Ammon's horn (tissue), 1 donor: ENCODE data around the gene NUDT9.
"Not testable (repeated sequence)": the region's sequence is repeated elsewhere in the genome, so short reads cannot be mapped to it uniquely, and the experiment has no call there.

ENCODE experiments used
- DNase-seq: peaks from one replicate; pipeline ENCODE4 v3.0.0-alpha.2; 2016; ENCODE audit warnings: low spot score

The NUDT9 gene, protein sequence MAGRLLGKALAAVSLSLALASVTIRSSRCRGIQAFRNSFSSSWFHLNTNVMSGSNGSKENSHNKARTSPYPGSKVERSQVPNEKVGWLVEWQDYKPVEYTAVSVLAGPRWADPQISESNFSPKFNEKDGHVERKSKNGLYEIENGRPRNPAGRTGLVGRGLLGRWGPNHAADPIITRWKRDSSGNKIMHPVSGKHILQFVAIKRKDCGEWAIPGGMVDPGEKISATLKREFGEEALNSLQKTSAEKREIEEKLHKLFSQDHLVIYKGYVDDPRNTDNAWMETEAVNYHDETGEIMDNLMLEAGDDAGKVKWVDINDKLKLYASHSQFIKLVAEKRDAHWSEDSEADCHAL

DNA sequence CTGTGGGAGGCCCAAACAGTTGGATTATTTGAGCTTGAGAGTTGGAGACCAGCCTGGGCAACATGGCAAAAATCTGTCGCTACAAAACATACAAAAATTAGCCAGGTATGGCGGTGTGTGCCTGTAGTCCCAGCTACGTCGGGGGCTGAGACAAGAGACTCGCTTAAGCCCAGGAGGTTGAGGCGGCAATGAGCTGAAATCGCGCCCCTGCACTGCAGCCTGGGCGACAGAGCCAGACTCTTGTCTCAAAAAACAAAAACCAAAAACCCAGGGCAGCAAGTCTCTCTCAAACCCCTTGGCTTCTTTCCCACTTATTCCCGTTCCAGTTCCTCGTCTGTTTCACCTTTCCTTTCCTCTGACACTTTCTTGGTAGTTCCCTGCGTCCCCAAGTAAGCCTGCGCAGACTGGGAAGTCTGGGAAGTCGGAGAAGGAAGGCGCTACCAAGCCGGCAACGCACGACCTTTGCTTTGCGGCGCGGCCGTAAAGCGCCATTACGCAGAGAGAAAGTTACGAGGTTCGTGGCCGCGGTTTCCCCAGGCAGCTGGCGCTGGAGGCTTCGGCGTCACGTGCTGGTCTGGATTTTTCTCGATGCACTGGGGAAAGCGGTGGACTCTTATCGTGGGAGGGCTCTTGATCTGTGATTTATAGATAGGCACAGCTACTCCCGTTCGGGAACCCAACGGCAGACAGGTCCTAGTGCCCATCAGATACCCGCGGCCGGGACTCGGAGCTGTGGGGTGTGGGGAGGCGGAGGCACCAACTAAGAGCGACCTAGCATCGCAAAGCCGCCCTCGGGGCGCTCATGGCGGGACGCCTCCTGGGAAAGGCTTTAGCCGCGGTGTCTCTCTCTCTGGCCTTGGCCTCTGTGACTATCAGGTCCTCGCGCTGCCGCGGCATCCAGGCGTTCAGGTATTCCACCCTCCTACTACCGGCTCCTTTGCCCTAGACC, at the start of gene NUDT9:
Gene NUDT9 (plus strand): TSS at position 470 of the 949 bp plus-strand sequence. CDS start 333 bp downstream, at position 803.
- DNase-seq, result peak; percentile 95

DNA sequence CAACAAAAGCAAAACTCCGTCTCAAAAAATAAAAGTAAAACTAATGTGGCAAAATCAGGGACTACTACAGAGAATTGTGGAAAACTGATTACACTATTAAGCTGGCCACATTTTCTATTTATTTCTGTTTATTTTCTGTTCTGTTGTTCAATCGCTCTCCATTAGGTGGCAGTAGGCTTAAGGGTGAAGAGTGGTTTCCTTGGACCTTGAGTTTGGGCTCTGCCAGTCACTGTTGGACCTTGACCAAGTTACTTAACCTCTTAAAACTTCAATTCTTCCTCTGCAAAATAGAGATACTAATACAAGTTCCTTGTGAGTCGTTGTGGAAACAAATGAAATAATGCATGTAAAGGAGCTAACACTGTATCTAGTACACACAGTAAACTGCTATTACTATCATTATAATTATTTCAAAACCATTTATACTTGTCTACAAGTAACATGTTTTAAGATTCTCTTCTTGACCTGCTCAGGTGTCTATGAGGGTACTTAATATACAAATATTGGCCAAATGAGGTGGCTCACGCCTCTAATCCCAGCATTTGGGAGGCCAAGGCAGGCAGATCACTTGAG, 46.6 kb upstream of the NUDT9 start:
- DNase-seq, result peak; percentile 81

DNA sequence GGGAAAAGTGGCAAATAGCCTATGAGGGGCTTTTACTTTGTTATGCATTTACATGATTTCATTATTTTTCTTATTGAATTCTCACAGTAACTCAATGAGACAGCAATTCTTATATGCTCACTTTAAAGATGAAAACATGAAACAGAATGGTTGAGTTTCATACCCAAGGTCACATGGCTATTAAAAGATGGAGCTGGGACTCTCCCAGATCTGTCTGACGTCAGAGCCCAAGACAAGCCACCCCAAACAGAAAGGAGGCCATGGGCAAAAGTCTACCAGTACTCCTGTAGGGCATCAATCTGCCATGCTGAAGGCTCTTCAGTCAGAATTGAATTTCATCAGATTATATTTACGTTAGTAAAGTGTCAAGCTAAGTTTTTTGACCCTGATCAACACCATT, 44.6 kb upstream of the NUDT9 start:
- DNase-seq, result no peak

DNA sequence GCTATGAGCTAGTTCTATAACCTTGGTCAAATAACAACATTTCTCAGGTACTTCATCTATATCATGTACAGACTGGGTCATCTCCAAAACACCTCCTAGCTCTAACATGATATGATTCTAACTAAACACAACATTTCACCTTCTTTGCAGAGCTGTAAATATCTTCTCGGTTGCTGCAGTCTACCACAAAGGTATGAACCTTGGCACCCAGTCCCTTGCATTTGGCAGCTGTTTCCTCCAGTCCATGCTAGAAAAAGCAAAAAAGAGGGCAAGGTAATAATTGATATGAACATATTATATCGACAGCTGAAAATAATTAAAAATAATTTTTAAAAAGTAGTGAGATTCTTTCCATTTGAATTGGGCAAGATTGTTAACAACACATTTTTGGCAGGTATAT, 40.3 kb upstream of the NUDT9 start:
- DNase-seq, result no peak

DNA sequence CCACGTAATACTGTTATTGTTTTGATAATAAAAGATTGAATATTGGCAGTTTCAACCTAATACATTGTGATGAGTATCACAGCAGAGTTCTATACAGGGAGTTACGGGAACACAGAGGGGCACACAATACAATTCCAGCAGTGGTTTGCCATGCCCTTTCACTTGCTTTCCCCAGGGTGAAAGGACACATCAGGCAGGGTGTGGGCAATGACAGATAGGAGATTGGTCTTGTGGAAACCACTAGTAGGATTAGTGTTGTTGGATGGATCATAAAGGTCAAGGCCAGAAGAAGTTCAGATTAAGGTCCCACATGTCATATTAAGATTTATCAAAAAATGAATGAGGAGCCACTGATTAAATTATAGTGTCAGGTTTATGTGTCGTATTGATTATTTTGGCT, 39.4 kb upstream of the NUDT9 start:
- DNase-seq, result no peak

DNA sequence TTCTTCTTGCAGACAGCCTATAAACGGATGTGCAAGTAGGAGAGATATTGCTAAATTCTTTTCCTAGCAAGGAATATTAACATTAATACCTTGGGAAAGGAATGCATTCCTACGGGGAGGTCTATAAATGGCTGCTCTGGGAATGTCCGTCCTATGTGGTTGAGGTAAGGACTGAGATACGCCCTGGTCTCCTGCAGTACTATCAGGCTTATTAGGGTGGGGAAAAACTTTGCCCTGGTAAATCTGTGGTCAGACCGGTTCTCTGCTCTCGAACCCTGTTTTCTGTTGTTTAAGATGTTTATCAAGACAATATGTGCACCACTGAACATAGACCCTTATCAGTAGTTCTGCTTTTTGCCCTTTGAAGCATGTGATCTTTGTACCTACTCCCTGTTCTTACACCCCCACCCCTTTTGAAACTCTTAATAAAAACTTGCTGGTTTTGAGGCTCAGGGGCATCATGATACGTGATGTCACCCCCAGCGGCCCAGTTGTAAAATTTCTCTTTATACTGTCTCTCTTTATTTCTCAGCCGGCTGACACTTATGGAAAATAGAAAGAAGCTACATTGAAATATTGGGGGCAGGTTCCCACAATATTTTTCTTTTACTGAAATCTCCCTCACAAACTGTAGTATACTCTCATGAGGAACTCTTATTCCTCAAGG, 37.8 kb upstream of the NUDT9 start:
- DNase-seq, result not testable (repeated sequence)

DNA sequence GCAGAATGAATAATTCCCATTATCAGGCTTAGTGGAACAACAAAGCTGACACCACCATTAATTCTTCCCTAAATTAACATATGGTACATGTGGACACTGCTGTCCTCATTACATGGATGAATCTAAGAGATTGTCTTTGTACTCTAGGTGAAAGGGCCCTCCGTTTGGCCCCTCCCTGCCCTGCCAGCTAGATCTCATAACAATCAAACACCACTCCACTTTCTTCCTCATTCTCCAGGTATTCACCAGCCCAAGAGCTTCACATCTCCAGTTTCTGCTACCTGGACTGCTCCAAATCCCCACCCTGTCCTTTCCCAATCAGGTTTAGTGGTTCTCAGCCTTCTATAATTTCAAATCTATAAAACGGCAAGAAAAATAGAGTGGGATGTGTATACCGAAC, 35.1 kb upstream of the NUDT9 start:
- DNase-seq, result no peak

DNA sequence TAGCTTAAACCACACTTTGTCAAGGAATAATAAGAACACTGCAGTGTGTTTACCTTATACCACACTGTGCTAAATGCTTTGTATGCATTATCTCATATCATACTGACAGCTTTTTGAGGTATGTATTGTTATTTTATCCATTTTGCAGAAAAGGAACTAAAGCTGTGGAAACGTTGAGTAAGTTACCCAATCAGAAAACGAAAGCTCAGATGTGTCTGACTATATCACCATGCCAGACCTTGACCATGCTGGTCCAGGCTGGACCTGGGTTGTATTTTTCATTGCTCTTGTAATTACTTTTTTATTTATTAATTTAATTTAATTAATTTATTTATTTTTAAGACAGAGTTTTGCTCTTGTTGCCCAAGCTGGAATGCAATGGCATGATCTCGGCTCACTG, 33.5 kb upstream of the NUDT9 start:
- no peak for DNase-seq

DNA sequence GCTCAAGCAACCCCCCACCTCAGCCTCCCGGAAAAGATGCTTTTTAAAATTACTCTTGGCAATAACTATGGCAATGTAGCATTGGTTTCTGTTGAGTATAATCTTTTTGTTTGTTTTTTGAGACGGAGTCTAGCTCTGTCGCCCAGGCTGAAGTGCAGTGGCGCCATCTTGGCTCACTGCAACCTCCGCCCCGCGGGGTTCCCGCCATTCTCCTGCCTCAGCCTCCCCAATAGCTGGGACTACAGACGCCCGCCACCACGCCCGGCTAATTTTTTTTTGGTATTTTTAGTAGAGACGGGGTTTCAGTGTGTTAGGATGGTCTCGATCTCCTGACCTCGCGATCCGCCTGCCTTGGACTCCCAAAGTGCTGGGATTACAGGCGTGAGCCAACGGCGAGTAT, 32.3 kb upstream of the NUDT9 start:
- DNase-seq, result not testable (repeated sequence)

DNA sequence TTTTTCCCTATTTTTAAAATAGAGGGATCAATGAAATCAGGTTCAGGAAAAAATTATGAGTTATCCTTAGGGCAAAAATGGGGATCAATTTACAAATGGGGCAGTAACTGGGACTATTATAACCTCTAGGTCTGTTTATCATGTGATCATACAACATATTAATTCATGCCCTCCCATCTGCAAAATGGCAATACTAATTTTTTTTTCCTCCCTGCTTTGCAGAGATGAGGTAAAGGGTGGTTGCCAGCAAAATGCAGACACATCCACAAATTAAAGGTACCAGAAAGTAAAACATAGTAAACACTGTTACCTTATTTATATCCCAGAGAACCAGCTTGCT, 31.9 kb upstream of the NUDT9 start:
- no peak for DNase-seq

DNA sequence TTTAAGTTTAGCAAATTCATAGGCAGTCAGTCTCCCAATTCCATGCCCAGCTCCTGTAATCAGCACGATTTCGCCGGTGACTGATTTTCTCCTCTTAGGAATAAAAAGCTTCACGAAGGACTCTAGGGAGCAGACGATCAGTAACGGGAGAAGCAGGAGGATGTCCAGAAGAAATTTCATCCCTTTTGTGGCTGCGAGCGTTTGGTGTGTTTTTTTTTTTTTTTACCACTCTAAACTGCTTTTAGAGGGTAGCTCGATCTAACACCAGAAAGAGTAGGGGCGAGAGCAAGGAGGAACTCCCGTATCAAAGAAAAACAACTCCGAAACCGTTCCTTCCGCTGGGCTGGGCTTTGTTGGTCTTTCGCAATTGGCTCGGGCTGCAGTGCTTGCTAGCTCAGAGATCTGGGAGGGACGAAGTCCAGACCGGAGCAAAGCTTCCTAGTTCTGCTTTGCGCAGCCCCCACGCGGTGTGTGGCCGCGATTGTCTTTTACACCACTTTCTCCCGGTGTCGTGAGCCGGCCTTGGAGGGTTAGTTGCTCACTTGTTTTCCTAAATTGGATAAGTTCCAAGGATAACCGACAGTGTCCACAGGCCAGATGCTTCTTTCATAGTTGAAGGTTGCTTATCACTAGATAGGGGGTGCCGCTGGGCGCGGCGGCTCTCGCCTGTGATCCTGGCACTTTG, 31.3 kb upstream of the NUDT9 start, which contains the start of gene HSD17B11:
Gene HSD17B11 (minus strand): TSS at position 298 of the 685 bp plus-strand sequence. CDS start 118 bp downstream, at position 180.
- peak; percentile 95 for DNase-seq

DNA sequence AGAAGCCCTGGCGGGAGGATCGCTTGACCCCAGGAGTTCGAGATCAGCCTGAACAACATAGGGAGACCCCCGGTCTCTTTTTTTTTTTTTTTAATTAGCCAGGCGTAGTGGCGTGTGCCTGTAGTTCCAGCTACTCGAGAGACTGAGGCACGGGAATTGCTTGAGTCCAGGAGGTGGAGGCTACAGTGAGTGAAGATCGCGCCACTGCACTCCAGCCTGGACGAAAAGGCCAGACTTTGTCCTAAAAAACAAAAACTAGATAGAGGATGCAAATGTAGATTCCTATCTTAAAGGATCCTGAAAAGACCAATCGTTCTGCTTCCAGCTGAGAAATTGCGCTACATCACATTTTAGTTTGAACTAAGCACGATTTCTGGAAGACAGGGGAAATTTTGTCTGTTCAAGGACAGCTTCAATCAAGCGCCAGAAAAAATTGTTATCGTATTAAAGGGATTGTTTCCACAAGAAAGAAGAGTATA, 30.8 kb upstream of the NUDT9 start:
- no peak for DNase-seq

DNA sequence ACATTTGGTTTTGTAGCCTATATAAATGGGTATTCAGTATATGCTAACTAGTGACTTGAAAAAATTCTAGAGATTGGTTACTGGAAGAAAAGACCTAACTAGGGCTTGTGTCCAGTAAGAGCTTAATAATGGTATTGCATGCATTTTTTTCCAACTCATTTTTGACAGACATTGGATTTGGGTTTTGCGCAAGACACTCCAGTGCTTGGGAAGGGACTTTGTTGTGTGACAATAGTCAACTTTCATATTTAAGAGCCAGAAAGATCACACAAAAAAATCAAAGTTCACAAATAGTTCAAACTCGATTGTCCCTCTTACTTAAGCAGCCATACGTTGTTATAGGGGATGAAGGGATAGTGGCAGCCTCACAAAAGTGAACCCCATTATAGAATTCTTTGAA, 30.2 kb upstream of the NUDT9 start:
- DNase-seq, result no peak

DNA sequence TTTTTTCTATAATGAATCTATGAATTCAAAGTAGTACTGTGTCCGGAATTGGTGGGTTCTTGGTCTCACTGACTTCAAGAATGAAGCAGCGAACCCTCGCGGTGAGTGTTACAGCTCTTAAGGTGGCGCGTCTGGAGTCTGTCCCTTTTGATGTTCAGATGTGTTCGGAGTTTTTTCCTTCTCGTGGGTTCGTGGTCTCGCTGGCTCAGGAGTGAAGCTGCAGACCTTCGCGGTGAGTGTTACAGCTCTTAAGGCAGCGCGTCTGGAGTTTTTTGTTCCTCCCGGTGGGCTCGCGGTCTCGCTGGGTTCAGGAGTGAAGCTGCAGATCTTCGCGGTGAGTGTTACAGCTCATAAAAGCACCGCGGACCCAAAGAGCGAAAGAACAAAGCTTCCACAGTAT, 27.3 kb upstream of the NUDT9 start:
- not testable (repeated sequence) for DNase-seq

DNA sequence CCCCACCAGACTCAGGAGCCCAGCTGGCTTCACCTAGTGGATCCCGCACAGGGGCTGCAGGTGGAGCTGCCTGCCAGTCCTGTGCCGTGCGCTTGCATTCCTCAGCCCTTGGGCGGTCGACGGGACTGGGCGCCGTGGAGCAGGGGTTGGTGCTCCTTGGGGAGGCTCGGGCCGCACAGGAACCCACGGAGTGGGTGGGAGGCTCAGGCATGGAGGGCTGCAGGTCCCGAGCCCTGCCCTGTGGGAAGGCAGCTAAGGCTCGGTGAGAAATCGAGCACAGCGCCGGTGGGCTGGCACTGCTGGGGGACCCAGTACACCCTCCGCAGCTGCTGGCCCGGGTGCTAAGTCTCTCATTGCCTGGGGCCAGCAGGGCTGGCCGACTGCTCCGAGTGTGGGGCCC, 26.5 kb upstream of the NUDT9 start:
- not testable (repeated sequence) for DNase-seq

DNA sequence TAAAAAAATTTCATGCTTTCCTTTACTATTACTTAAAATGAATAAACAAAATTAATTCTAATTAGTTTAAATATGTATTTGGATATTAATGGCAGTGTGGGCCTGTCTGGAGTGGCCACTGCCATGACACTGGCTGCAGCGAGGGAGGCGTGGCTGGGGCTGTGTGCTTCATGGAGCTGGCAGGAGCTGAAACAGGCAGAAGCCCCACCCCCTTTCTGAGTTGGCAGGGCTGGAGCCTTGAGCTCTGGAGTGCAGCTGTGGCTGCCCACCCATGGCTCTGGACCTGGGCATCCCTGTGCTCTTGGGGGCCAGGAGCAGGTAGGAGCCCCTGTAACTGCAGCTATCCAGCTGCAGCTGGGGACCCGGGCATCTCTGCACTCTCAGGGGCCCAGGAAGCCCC, 23.2 kb upstream of the NUDT9 start:
- no peak for DNase-seq

DNA sequence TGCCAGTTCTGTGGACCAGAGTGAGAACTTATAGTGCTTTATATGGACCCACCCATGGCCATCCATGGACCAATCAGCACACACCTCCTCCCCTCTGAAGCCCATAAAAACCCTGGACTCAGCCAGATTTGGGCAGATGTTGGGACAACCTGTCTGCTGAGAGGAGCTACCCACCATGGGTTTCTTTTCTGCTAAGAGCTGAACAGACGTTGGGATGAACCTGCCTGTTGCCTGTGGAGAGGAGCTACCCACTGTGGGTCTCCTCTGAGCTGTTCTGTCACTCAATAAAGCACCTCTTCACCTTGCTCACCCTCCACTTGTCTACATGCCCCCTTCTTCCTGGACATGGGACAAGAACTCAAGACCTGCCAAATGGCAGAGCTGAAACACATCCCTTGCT, 22.4 kb upstream of the NUDT9 start:
- no peak for DNase-seq

DNA sequence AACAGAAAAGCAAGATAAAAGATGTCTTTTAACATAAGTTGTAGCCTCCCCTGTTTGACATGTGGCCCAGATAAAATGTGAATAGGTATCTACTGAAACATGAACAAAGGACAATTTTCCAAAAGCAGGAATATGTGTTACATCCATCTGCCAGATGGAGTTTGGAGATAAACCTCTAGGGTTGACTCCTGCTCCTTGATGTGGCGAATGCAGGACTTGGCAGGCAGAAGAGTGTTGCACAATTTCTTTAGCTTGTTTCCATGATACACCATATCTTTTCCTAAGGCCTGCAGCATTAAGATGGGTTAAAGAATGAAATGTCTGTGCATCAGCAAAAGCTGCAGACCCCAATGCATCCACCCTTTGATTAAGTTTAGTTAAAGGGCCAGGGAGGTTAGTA, 18.6 kb upstream of the NUDT9 start:
- DNase-seq, result not testable (repeated sequence)

DNA sequence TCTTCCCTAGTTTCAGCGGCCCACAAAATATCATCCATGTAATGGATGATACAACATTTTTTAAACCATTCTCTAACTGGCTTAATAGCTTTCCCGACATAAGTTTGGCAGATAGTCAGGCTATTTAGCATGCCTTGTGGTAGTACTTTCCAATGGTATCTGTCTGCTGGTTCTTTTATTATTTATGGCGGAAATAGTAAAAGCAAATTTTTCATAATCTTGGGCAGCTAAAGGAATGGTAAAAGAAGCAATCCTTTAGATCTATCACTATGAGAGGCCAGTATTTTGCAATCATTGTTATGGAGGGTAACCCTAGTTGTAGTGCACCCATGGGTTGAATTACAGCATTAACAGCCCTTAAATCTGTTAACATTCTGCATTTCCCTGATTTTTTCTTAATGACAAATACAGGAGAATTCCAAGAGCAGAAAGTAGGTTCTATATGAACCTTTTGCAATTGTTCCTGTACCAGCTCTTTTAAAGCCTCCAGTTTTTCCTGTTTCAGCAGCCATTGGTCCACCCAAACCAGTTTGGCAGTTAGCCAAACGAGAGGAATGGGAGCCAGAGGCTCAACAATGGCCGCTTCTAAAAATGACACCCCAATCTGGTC, 17.1 kb upstream of the NUDT9 start:
- no peak for DNase-seq

DNA sequence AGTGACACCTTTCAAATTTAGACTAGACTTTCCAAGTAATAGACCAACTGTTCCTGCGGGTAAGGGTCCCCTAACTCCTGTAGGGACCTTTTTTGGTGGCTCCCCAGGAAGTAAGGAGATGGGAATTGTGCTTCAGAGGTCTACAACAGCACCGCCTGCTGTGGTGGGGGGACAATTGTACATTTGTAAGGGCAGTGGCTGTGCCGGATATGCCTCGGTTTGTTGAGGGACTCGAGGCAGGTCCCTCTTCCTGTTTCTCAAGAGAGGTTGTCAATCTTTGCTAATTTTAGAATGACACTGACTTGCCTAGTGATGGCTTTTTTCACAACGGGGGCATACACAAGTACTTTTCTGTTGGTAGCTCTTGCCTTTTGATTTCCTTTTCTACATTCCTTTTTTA, 15.9 kb upstream of the NUDT9 start:
- peak; percentile 5 for DNase-seq

DNA sequence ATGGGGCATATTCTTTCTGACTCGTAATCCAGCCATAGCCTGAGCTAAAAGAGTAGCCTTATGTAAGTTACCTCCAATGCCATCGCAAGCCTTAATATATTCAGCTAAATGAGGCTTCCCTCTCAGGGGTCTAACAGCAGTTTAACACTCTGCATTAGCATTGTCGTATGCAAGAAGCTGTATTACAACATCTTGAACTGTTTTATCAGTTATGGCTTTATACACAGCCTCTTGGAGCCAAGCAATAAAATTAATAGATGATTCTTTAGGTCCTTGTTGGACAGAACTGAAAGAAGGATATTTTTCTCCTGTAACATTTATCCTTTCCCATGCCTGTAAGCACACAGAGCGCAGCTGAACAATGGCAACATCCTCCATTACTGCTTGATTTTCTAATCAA, 15.5 kb upstream of the NUDT9 start:
- not testable (repeated sequence) for DNase-seq
